HG02840 (cell line): ENCODE measurements around the gene GAL3ST3.
A peak's percentile ranks its signal among the peaks of the same experiment; 100 is the strongest.

Experiments used
- ATAC-seq: cut with Tn5 transposase; IDR thresholded peaks from one replicate; pipeline ENCODE4 v1.9.1; 2021; ENCODE audit warnings: mild to moderate bottlenecking, moderate library complexity, moderate number of reproducible peaks; ENCODE audit not compliant: unreplicated experiment, low FRiP score

GAL3ST3 gene

GRCh38 chr11:66069715-66070603 is 21.0 kb upstream of the GAL3ST3 start, which contains the start of gene PACS1:
PACS1 (plus strand) TSS chr11:66070272; CDS start chr11:66070487, 215 bp downstream.
- peak; percentile 40 for ATAC-seq

GRCh38 chr11:66068923-66069714 is 20.2 kb upstream of the GAL3ST3 start:
- peak; percentile 7 for ATAC-seq

DNA sequence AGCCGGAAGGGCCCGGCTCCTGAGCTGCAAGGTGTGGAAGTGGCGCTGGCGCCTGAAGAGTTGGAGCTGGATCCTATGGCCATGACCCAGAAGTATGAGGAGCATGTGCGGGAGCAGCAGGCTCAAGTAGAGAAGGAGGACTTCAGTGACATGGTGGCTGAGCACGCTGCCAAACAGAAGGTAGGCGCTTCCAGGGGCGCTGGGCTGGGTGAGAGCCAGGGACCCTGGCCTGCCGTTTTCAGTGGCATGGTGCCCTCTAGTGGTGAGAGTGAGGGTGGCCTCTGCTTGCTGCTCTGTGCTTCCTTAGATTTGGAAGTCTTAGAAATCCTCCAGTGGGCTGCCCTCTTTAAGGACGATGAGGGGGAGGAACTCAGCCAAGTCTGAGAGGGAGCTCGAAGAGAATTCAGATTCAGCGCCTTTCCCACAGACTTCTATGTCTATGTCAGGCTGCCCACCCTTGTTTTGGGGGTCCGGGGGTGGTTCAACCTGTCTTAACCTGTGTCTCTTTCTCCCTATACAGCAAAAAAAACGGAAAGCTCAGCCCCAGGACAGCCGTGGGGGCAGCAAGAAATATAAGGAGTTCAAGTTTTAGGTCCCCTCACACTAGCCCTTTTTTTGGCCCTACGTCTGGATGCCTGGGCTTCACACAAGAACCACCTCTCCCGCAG is 19.3 kb upstream of the GAL3ST3 start:
- no peak for ATAC-seq

DNA sequence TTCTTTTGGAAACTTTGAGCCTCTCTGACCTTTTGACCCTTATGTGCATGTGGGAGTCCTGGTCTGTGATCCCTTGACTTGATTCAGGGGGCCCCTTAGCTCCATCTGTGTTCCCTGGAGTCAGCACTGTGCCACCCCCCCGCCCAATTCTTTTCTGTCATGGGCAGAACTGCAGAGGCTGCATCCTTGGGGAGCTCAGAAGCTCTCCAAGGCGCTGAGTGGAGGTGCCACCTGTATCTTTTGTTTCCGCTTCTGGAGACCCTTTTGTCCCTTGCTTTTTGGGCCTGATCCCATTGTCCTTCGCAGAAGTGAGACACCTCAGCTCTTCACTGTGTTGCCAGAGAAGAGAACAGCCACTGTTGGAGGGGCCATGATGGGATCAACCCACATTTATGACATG is 18.7 kb upstream of the GAL3ST3 start:
- no peak for ATAC-seq

DNA sequence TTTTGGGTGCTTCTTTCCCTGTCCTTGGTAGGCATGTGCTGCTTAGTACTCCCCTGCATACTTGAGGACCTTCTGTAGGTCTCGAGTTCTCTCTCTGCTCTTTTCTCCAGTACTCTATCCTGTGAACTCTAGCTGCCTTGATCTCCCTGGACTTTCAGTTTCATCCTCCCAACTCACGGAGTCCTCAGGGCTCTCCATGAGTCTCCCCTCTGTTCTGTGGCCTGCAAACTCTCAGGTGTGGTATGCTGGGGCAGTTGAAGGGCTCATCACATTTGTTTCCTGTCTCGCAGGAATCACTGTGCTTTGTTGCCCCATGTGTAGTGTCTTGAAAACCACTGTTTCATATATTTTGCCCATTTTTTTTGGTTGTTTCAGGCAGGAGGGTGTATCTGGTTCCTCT is 17.8 kb upstream of the GAL3ST3 start:
- ATAC-seq: no peak

GRCh38 chr11:66064571-66064970 is 15.6 kb upstream of the GAL3ST3 start:
- no peak for ATAC-seq

- ATAC-seq: no peak
Measured at GRCh38 chr11:66063900-66064299, 14.9 kb upstream of the GAL3ST3 start.

GRCh38 chr11:66062408-66062807 is 13.4 kb upstream of the GAL3ST3 start:
- ATAC-seq: no peak

GRCh38 chr11:66061268-66061667 is 12.3 kb upstream of the GAL3ST3 start:
- ATAC-seq: no peak

DNA sequence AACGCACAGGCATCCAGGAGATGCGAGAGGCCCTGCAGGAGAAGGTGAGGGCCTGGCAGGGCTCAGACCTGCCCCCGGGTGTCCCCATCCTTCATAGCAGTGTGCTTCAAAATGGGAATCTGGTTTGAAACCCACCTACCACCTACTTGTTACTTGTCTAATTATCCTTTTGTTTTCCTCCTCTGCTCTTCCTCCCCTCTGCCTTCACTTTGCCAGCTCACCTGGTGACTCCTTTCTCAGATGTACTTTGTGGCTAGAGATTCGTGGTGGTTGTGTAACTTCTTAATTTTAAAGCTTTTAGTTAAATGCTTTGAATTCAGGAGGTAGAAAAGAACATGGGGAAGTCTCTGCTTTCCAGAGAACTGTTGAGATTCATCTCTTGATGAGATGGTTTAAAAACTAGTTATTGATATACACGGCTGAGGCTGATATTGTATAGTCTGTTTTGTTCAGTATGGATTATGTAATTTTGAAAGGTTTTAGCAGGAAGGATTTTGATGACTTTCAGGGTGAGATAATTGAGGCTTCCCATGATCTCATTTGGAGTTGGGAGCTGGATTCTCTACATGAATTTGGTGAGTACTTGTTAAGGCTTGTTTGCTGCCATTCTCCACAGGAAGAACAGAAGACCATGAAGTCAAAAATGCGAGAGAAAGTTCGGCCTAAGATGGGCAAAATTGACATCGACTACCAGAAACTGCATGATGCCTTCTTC is 11.2 kb upstream of the GAL3ST3 start:
- ATAC-seq: no peak

DNA sequence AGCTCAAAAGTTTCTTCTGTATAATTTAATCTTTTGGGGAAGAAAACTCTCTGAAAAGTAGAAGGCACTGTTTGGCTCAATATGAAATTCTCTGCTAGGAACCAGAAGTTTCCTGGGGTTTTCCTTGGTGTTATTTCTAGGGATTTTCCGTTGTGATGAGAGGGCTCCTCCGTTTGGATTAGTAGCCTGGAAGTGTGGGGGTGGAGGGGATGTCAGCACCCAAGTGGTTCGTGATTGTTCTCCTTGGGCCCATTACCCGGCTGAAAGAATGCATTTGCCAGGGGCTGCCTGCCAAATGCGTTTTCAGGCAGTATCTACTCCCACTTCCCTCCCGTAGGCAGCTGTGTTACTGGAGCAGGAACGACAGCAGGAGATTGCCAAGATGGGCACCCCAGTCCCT is 7.5 kb upstream of the GAL3ST3 start:
- ATAC-seq: no peak

DNA sequence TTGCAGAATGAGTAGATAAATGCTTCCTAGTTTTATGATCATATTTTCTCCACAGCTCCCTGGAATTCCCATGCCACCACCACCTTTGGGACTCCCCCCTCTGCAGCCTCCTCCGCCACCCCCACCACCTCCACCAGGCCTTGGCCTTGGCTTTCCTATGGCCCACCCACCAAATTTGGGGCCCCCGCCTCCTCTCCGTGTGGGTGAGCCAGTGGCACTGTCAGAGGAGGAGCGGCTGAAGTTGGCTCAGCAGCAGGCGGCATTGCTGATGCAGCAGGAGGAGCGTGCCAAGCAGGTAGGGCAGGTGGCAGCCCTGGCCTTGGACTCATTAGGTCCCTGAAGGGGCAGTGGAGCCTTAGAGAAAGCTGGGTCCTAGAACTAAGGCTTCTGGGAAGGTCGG is 6.1 kb upstream of the GAL3ST3 start:
- ATAC-seq: no peak

DNA sequence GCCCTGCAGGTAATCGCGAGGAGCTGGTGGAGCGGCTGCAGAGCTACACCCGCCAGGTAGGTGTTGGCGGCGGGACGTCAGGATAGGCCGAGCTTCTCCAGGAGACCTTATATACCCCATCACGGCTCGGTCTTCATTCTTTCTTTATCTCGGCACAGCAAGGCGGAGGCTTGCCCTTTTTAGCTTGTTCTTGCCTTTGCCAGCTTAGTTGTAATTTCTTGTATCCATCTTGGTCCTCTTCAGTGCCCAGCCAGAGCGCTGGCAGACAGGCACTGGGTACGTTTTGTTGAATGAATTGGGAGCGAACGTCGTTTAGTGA is 3.7 kb upstream of the GAL3ST3 start:
- ATAC-seq: no peak

- ATAC-seq: peak; percentile 88
Measured at GRCh38 chr11:66051766-66052663, 3.1 kb upstream of the GAL3ST3 start, which contains the start of gene SF3B2. SF3B2 (plus strand) TSS chr11:66052364; CDS start chr11:66052385, 21 bp downstream.

DNA sequence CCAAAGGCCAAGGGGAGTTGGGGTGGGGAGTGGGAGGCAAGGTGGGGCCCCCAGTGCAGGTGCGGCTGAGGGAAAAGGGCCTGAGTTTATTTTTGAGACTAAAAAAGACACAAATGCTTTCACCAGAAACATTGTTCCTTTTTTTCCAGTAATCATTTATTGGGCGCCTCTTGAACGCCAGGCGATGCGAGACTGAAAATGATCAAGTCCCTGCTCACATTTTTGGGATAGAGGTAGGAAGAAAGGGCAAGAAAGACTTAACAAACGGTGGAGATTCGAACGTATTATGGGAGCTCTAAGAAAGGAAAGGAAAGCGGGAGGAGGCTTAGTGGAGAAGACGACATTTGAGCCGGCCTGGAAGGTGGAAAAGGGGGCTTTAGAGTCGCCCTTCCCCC is 2.4 kb upstream of the GAL3ST3 start:
- no peak for ATAC-seq

GRCh38 chr11:66050581-66051231 is 1.7 kb upstream of the GAL3ST3 start:
- ATAC-seq: no peak

- ATAC-seq: no peak
Measured at GRCh38 chr11:66047541-66048365, 1.2 kb downstream of the GAL3ST3 start.

DNA sequence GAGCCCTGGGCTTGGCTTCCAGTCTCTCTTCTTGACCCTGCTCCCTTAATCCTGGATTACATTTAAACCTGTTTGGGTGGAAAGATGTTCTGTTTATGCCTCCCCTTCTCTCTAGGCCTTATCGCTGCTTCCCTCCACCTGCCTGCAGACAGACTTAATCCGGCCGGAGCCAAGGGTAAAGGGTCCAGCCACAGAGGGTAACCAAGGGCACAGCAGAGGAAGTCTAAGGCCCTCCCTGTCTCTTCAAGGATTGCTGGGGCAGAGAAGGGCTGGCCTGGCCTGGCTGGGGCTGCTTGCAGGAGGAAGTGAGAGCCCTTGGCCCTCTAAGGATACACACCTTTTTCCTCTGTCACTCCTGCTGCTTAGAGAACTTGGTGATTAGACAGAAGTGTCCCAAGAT is 2.1 kb downstream of the GAL3ST3 start:
- no peak for ATAC-seq
